Esophagus muscularis mucosa (tissue), 4 donors: Measurements from ENCODE around the gene JARID2. TPM values are rescaled to one million over a fixed set of nuclear protein-coding genes. Genes with fewer than 3 reads are reported as not detected.

Source experiments
- DNase-seq: peaks from one replicate; pipeline ENCODE4 v3.0.0-alpha.2; 2017; ENCODE audit errors: extremely low spot score
- H3K27ac ChIP-seq, 4 donors: fragments of 200-600 bp; sonication (generic); replicated peaks in 1 of 4; 1 replicate in 3 of 4; 2 replicates in 1 of 4; pipeline ENCODE4 v1.5.1; 2016 to 2019; ENCODE audit warnings: mild to moderate bottlenecking in 1 of 4
- H3K27me3 ChIP-seq, 4 donors: fragments of 200-600 bp; sonication (generic); one replicate each; pipeline versions ENCODE4 v1.5.1 to v1.6.0; 2016 to 2019
- H3K36me3 ChIP-seq, 4 donors: fragments of 200-600 bp; sonication (generic); one replicate each; pipeline ENCODE4 v1.5.1; 2016 to 2019
- H3K4me1 ChIP-seq, 4 donors: fragments of 200-600 bp; sonication (generic); one replicate each; pipeline ENCODE4 v1.5.1; 2016 to 2019
- H3K4me3 ChIP-seq, 4 donors: fragments of 200-600 bp; sonication (generic); 1 replicate in 2 of 4; 2 replicates in 2 of 4; pipeline ENCODE4 v1.5.1; 2016 to 2019; ENCODE audit warnings: mild to moderate bottlenecking in 4 of 4, moderate library complexity in 1 of 4
- H3K9me3 ChIP-seq, 4 donors: fragments of 200-600 bp; sonication (generic); 1 replicate in 3 of 4; 2 replicates in 1 of 4; pipeline ENCODE4 v1.5.1; 2016 to 2019
- EP300 ChIP-seq: sonication (generic); formaldehyde crosslinking; IDR thresholded peaks from one replicate; pipeline ENCODE4 v1.6.1; 2017; ENCODE audit warnings: antibody characterized with exemption
- POLR2A ChIP-seq: fragments of 450-650 bp; IDR thresholded peaks from one replicate; pipeline ENCODE4 v1.6.1; 2017; ENCODE audit warnings: antibody characterized with exemption, moderate library complexity, mild to moderate bottlenecking, low read depth
- POLR2AphosphoS5 ChIP-seq, 2 donors: sonication (generic); formaldehyde crosslinking; IDR thresholded peaks; one replicate each; pipeline ENCODE4 v1.6.1; 2017; ENCODE audit warnings: antibody characterized with exemption in 2 of 2
- WGBS: methylation state at CpG from one replicate; pipeline ENCODE4 v1.1.5; 2018; 5-methylcytosine and 5-hydroxymethylcytosine counted together
- intact Hi-C: fragments of 100-400 bp; cut with DNase I; formaldehyde crosslinking; loops from one replicate; pipeline ENCODE4 v1.15.1; 2023
- total RNA-seq, 4 donors: library from RNA; depleted of rRNA; stranded (reverse); fragments of >200 nt; gene quantifications; one replicate each; pipeline versions ENCODE4 v1.1.0 to v1.2.1, GENCODE V29; 2016
- TF ChIP-seq, protein P1 (sequence below), 3 experiments: fragments of 200-600 bp in 2 of 3; fragments of 450-650 bp in 1 of 3; sonication (generic) in 2 of 3; IDR thresholded peaks; one replicate each; pipeline ENCODE4 v1.5.1; 2017 to 2019; ENCODE audit warnings: antibody characterized with exemption in 3 of 3, mild to moderate bottlenecking in 2 of 3, moderate library complexity in 1 of 3

The JARID2 gene
- total RNA-seq, 4 donors from 2014 or later: 5.8 to 10.4 (median 8.1) TPM

GRCh38 chr6:15368873-15369272, 123.0 kb downstream of the JARID2 start:
- 86% methylated on average over 5 of the region's 5 CpGs for WGBS
- Histone ChIP-seq H3K4me1 (peaks cover 54 to 60% (median 57%) of the 10 kb centered on the region in 4 donors), H3K36me3 (no peaks in the 10 kb centered on the region), H3K27me3 (no peaks in the 10 kb centered on the region), H3K4me3 (no peak overlapping the region), H3K27ac (no peak overlapping the region), H3K9me3 (no peaks in the 10 kb centered on the region)
- no peak for TF ChIP-seq EP300
- no peak for TF ChIP-seq POLR2AphosphoS5 (IDR thresholded peaks at IDR 0.05)
- no peak for TF ChIP-seq POLR2A
- no peak for DNase-seq
- intact Hi-C loops: no loop called here

GRCh38 chr6:15369838-15370237, 124.0 kb downstream of the JARID2 start:
- Histone ChIP-seq H3K4me3 (no peak overlapping the region), H3K9me3 (no peaks in the 10 kb centered on the region), H3K27ac (no peak overlapping the region), H3K4me1 (peaks cover 48 to 62% (median 53%) of the 10 kb centered on the region in 4 donors), H3K36me3 (peaks cover 0 to 4% (median 0%) of the 10 kb centered on the region in 4 donors), H3K27me3 (no peaks in the 10 kb centered on the region)
- no peak for DNase-seq
- intact Hi-C loops: no loop called here
- WGBS: 46% methylated on average over 4 of the region's 4 CpGs
- TF ChIP-seq, protein P1, sequence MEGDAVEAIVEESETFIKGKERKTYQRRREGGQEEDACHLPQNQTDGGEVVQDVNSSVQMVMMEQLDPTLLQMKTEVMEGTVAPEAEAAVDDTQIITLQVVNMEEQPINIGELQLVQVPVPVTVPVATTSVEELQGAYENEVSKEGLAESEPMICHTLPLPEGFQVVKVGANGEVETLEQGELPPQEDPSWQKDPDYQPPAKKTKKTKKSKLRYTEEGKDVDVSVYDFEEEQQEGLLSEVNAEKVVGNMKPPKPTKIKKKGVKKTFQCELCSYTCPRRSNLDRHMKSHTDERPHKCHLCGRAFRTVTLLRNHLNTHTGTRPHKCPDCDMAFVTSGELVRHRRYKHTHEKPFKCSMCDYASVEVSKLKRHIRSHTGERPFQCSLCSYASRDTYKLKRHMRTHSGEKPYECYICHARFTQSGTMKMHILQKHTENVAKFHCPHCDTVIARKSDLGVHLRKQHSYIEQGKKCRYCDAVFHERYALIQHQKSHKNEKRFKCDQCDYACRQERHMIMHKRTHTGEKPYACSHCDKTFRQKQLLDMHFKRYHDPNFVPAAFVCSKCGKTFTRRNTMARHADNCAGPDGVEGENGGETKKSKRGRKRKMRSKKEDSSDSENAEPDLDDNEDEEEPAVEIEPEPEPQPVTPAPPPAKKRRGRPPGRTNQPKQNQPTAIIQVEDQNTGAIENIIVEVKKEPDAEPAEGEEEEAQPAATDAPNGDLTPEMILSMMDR (IDR thresholded peaks at IDR 0.05): no peak
- no peak for TF ChIP-seq POLR2AphosphoS5 (IDR thresholded peaks at IDR 0.05)
- no peak for TF ChIP-seq POLR2A
- no peak for TF ChIP-seq EP300

DNA sequence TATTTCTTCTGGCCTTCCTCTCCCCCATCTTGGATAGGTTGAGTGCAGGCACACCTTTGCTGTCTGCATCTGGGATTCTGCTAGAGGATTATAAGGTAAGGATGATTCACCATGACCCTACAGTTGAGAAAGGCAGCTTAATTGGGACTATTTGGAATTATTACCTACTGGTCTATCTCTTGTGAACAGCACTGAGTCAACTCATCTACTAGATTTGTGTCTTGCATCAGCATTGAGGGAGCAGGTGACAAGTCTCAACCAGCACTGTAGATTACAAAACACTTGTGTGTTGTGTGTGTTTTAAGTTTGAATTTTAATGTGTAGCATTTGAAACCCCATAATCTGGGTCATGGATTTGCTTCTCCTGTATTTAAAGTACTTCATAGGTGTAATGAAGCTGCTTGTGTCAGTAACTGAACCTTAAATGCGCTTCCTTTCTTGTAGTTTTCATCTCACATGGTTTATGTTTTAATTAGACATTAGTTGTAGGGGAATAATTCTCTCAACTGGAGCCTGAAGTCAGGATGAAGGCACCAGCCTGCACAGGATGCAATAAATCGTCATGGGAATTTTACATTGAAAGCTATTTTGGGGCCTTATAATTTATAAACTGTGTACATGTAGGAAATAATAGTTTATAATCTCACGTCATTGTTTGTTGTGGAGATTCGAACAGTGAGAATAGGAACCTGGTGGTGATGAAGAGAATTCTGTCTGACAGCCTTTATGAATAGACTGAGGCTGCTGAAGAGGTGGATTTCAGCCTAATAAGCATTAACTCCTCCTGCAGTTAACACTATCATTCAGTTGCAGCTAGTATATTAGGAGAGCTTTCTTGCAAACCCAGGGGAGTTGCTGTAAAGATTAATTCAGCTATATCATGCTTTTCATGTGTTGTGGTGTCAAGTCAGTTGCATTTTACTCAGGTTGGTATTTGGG, 125.1 kb downstream of the JARID2 start:
- no peaks in the 10 kb centered on the region for H3K9me3 ChIP-seq
- H3K36me3 ChIP-seq: peaks cover 0 to 4% (median 0%) of the 10 kb centered on the region in 4 donors
- no peaks in the 10 kb centered on the region for H3K27me3 ChIP-seq
- TF ChIP-seq POLR2AphosphoS5 (IDR thresholded peaks at IDR 0.05): no peak
- intact Hi-C loops: no loop called here
- no peak overlapping the region for H3K27ac ChIP-seq
- 58% methylated on average over 4 of the region's 4 CpGs for WGBS
- H3K4me3 ChIP-seq: no peak overlapping the region
- peaks cover 39 to 51% (median 47%) of the 10 kb centered on the region in 4 donors for H3K4me1 ChIP-seq
- no peak for DNase-seq

DNA sequence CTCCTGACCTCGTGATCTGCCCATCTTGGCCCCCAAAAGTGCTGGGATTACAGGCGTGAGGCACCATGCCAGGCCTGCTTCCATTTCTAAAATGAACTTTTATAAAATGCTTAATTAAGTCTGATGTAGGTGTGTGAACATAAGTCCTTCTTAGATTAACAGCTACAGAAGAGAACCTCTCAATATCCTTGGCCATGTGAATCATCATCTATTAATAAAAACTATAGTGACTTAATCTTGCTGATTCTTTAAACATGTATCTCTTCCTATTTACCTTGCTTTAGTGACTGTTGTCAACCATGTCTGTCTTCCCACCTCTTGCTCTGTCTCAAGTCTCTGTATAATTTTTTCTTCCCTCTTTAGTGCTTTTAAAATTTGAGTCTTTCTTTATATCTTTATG, 127.1 kb downstream of the JARID2 start:
- DNase-seq: no peak
- peaks cover 35 to 47% (median 41%) of the 10 kb centered on the region in 4 donors for H3K4me1 ChIP-seq
- WGBS: 97% methylated on average over 2 of the region's 2 CpGs
- TF ChIP-seq, protein P1 (IDR thresholded peaks at IDR 0.05): no peak
- TF ChIP-seq POLR2AphosphoS5 (IDR thresholded peaks at IDR 0.05): no peak
- TF ChIP-seq EP300: no peak
- no peak for TF ChIP-seq POLR2A
- H3K4me3 ChIP-seq: no peak overlapping the region
- H3K9me3 ChIP-seq: no peaks in the 10 kb centered on the region
- no peaks in the 10 kb centered on the region for H3K27me3 ChIP-seq
- H3K27ac ChIP-seq: no peak overlapping the region
- peaks cover 0 to 4% (median 0%) of the 10 kb centered on the region in 4 donors for H3K36me3 ChIP-seq
- intact Hi-C loops: no loop called here

DNA sequence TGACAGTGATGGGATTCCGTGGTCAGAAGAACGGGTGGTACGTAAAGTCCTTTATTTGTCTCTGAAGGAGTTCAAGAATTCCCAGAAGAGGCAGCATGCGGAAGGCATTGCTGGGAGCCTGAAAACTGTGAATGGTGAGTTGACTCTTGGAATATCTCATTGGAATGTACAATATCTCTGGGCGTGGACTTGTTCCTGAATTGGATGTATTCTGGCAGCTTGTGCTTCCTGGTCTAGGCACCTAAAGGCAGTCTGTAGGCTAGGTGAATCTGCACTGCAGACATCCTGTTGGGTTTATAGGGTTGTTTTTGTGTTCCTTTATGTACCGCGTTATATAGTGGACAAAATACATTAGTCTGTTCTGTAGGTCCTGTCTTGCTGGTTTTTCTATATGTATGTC, 128.2 kb downstream of the JARID2 start:
- peaks cover 0 to 4% (median 0%) of the 10 kb centered on the region in 4 donors for H3K36me3 ChIP-seq
- DNase-seq: no peak
- H3K27ac ChIP-seq: no peak overlapping the region
- H3K27me3 ChIP-seq: no peaks in the 10 kb centered on the region
- no peak for TF ChIP-seq POLR2AphosphoS5 (IDR thresholded peaks at IDR 0.05)
- TF ChIP-seq, protein P1 (IDR thresholded peaks at IDR 0.05): no peak
- no peaks in the 10 kb centered on the region for H3K9me3 ChIP-seq
- no peak overlapping the region for H3K4me3 ChIP-seq
- intact Hi-C loops: no loop called here
- 91% methylated on average over 7 of the region's 7 CpGs for WGBS
- peaks cover 35 to 44% (median 38%) of the 10 kb centered on the region in 4 donors for H3K4me1 ChIP-seq
